Breast epithelium (tissue), 3 donors: Measurements from ENCODE around the gene EDEM1.
"Not testable (repeated sequence)": the region's sequence is repeated elsewhere in the genome, so short reads cannot be mapped to it uniquely, and the experiment has no call there.

Experiments
- POLR2AphosphoS5 ChIP-seq, 3 donors: sonication (generic); formaldehyde crosslinking; IDR thresholded peaks; one replicate each; pipeline ENCODE4 v1.6.1; 2017; ENCODE audit warnings: antibody characterized with exemption in 3 of 3
- TF ChIP-seq, protein P1 (sequence below), 3 donors: fragments of 450-650 bp; IDR thresholded peaks; one replicate each; pipeline ENCODE4 v1.5.1; 2016 to 2017; ENCODE audit warnings: antibody characterized with exemption in 3 of 3, mild to moderate bottlenecking in 3 of 3, moderate library complexity in 3 of 3

DNA sequence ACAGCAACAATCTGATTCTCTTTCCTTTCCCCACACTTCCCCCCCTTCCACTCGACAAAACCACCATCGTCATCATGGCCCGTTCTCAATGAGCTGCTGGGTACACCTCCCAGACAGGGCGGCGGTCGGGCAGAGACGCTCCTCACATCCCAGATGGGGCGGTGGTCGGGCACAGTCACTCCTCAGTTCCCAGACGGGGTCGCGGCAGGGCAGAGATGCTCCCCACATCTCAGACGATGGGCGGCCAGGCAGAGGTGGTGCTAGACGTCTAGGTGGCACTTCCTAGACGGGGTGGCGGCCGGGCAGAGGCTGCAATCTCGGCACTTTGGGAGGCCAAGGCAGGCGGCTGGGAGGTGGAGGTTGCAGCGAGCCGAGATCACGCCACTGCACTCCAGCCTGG, 55.3 kb downstream of the EDEM1 start:
- not testable (repeated sequence) for TF ChIP-seq POLR2AphosphoS5 (IDR thresholded peaks at IDR 0.05)
- TF ChIP-seq, protein P1, sequence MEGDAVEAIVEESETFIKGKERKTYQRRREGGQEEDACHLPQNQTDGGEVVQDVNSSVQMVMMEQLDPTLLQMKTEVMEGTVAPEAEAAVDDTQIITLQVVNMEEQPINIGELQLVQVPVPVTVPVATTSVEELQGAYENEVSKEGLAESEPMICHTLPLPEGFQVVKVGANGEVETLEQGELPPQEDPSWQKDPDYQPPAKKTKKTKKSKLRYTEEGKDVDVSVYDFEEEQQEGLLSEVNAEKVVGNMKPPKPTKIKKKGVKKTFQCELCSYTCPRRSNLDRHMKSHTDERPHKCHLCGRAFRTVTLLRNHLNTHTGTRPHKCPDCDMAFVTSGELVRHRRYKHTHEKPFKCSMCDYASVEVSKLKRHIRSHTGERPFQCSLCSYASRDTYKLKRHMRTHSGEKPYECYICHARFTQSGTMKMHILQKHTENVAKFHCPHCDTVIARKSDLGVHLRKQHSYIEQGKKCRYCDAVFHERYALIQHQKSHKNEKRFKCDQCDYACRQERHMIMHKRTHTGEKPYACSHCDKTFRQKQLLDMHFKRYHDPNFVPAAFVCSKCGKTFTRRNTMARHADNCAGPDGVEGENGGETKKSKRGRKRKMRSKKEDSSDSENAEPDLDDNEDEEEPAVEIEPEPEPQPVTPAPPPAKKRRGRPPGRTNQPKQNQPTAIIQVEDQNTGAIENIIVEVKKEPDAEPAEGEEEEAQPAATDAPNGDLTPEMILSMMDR (IDR thresholded peaks at IDR 0.05): not testable (repeated sequence)
